Cardiac fibroblast (primary cell): Measurements from ENCODE around the gene C1orf226.
A peak's percentile ranks its signal among the peaks of the same experiment; 100 is the strongest.

ENCODE experiments used
- DNase-seq, 2 donors: peaks; one replicate each; pipeline versions ENCODE4 v3.0.0 to v3.0.0-alpha.2; 2010; ENCODE audit warnings: low read depth in 2 of 2
- H3K4me3 ChIP-seq, 2 donors: replicated peaks in 1 of 2; 1 replicate in 1 of 2; 2 replicates in 1 of 2; pipeline ENCODE4 v1.5.1; 2011; ENCODE audit warnings: low read depth in 2 of 2, low read length in 2 of 2, mild to moderate bottlenecking in 2 of 2, moderate library complexity in 1 of 2
- CTCF ChIP-seq: IDR thresholded peaks from one replicate; pipeline ENCODE4 v1.5.1; 2011; ENCODE audit warnings: low read depth, mild to moderate bottlenecking, low read length, inconsistent platforms

Gene C1orf226

DNA sequence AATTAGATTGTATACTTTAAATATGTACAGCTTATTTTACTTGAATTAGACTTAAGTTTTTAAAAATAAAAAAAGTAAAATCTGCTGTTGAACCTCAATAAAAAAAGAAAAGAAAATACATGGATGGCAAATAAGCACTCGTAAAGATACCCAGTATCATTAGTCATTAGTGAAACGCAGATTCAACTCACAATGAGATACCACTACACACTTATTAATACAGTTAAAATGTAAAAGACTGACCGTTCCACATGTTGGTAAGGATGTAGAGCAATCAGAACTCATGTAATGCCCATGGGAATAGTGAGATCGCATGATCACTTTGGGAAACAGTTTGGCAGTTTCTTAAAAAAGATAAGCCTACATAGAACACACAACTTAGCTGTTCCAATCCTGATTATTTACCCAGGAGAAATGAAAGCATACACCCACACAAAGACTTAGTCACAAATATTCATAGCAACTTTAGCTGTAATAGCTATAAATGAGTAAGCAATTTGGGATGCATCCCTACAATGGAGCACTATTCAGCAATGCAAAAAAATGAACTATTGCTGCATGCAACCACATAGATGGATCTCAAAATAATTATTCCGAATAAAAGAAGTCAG is 23.1 kb downstream of the C1orf226 start:
- DNase-seq, result peak; percentile 77 to 84
- TF ChIP-seq CTCF, result no peak
- H3K4me3 ChIP-seq, result no peak overlapping the region

DNA sequence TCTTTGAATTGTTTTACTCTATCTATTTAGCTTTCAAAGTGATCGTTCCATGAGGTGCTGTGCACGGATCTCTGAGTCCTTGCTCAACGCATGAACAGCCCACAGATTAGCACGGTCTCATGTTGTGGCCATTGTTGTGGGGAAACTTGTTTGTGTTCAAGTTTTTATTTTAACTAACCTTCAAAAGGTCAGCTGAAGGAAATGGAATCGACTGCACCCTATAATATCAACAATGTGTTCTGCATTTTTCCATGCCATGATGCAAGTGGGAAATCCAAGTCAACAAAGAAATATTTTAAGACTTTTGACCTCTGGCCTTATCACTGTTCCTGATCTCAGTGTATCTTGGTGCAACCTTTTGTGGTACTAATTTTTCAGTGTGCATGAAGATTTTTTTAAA is 24.3 kb downstream of the C1orf226 start:
- no peak for TF ChIP-seq CTCF
- DNase-seq, result peak in 1 of 2 donors; percentile 11
- H3K4me3 ChIP-seq, result no peak overlapping the region

DNA sequence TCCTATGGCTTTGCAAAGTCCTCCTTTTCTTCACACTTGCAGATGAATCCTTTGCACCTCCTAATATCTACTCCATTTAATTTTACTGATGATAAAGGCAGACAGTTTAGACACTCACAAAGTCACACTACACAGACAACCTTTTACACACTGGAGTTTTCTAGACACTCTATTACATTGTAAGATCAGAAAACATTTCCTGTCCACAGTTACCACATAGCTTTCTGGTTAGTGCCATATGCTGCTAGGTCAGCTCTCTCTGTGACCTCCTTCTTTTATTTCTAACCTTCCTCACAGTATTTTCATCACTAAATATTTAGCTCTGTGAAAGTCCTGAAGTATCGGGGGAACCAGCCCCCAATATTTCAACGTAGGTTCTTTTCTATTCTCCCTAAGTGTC is 25.3 kb downstream of the C1orf226 start:
- H3K4me3 ChIP-seq, result no peak overlapping the region
- DNase-seq, result peak; percentile 17 to 26
- no peak for TF ChIP-seq CTCF

DNA sequence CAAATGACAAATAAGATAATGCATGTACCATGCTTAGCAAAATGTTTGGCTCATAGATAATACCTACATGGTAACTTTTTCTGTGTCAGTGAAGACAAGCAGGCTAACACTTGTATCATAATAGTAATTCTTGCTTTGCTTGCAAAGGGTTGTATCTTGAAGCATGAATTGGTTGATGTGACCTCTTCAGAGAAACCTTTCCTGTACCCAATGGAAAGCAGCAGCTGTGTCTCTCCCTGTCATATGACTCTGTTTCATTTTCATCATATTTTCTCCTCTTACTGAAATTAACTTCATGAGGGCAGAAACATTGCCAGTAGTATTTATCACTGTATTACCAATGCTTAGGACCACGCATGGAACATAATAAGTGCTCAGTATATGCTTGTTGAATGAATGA is 26.0 kb downstream of the C1orf226 start:
- no peak for TF ChIP-seq CTCF
- no peak for DNase-seq
- no peak overlapping the region for H3K4me3 ChIP-seq

- DNase-seq, result peak in 1 of 2 donors; percentile 33
- no peak for TF ChIP-seq CTCF
- no peak within 1 kb of the TSS for H3K4me3 ChIP-seq
Measured at GRCh38 chr1:162412002-162412401, 30.5 kb downstream of the C1orf226 start, which contains the start of gene SH2D1B. SH2D1B (minus strand) TSS chr1:162412136; CDS start chr1:162412016, 120 bp downstream.

DNA sequence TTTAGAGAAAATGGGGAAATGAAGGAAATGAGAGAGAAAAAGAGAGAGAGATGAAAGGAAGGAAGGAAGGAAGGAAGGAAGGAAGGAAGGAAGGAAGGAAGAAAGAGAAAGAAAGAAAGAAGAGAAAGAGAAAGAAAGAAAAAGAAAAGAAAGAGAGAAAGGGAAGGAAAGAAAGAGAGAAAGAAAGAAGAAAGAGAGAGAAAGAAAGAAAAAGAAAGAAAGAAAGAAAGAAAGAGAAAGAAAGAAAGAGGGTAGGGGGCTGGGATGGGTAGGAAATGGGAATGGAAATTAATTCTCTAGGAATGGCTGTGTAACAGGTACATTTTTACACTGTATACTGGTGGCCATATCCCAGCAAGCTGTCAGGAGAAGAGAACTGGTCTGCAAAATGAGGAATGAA is 34.7 kb downstream of the C1orf226 start:
- no peak for TF ChIP-seq CTCF
- no peak for DNase-seq
- no peak overlapping the region for H3K4me3 ChIP-seq

DNA sequence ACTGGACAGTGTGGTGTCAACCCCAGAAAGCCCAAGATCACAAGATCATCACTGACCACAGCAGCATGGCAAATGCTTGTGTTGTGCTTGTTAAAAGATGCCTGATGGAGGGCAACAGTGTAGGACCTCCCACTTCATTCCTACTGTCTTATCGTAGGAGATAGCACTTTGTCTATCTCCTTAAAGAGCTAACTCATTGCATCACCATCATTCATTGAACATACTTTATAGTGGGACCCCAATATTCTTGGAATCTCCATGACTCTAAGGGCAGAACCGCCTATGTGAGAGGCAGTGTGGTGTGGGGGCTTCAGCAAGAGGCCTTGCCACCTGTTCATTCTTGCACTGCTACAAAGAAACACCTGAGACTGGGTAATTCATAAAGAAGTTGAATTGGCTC is 35.4 kb downstream of the C1orf226 start:
- no peak for DNase-seq
- no peak overlapping the region for H3K4me3 ChIP-seq
- TF ChIP-seq CTCF, result no peak
